ENCODE measurements around the gene PNPLA7.
"Not testable (repeated sequence)": the region's sequence is repeated elsewhere in the genome, so short reads cannot be mapped to it uniquely, and the experiment has no call there.

PNPLA7 gene

GRCh38 chr9:137516144-137516917, 33.9 kb downstream of the PNPLA7 start:
- no peaks in the 10 kb centered on the region for H3K9me3 ChIP-seq
- no peaks in the 10 kb centered on the region for H3K36me3 ChIP-seq
- no peak overlapping the region for H3K4me3 ChIP-seq (ENCODE audit: low read depth in 1 of 2, low read length in 1 of 2)
- no peak for TF ChIP-seq CTCF (IDR thresholded peaks at IDR 0.05)
- H3K4me1 ChIP-seq (ENCODE audit: control insufficient read depth in 1 of 2, insufficient read depth in 1 of 2, low read depth in 1 of 2, low read length in 1 of 2): no peaks in the 10 kb centered on the region
- no peak overlapping the region for H3K27ac ChIP-seq
- H3K27me3 ChIP-seq: no peaks in the 10 kb centered on the region

- Histone ChIP-seq H3K27me3 (no peaks in the 10 kb centered on the region), H3K36me3 (no peaks in the 10 kb centered on the region), H3K27ac (no peak overlapping the region), H3K4me1 (ENCODE audit: control insufficient read depth in 1 of 2, insufficient read depth in 1 of 2, low read depth in 1 of 2, low read length in 1 of 2) (no peaks in the 10 kb centered on the region), H3K4me3 (ENCODE audit: low read depth in 1 of 2, low read length in 1 of 2) (no peak overlapping the region), H3K9me3 (no peaks in the 10 kb centered on the region)
- no peak for TF ChIP-seq CTCF (IDR thresholded peaks at IDR 0.05)
Measured at GRCh38 chr9:137515338-137515724, 34.9 kb downstream of the PNPLA7 start.

- Histone ChIP-seq H3K4me3 (ENCODE audit: low read depth in 1 of 2, low read length in 1 of 2) (no peak overlapping the region), H3K36me3 (no peaks in the 10 kb centered on the region), H3K9me3 (no peaks in the 10 kb centered on the region), H3K27me3 (no peaks in the 10 kb centered on the region), H3K27ac (no peak overlapping the region), H3K4me1 (ENCODE audit: control insufficient read depth in 1 of 2, insufficient read depth in 1 of 2, low read depth in 1 of 2, low read length in 1 of 2) (no peaks in the 10 kb centered on the region)
- no peak for TF ChIP-seq CTCF (IDR thresholded peaks at IDR 0.05)
Measured at GRCh38 chr9:137514691-137515337, 35.4 kb downstream of the PNPLA7 start.

GRCh38 chr9:137513801-137514570, 36.2 kb downstream of the PNPLA7 start:
- not testable (repeated sequence) for H3K36me3 ChIP-seq; H3K9me3 ChIP-seq; H3K4me1 ChIP-seq (ENCODE audit: control insufficient read depth in 1 of 2, insufficient read depth in 1 of 2, low read depth in 1 of 2, low read length in 1 of 2); H3K4me3 ChIP-seq (ENCODE audit: low read depth in 1 of 2, low read length in 1 of 2); H3K27ac ChIP-seq; H3K27me3 ChIP-seq

GRCh38 chr9:137513136-137513535, 37.1 kb downstream of the PNPLA7 start:
- H3K4me1 ChIP-seq (ENCODE audit: control insufficient read depth in 1 of 2, insufficient read depth in 1 of 2, low read depth in 1 of 2, low read length in 1 of 2); H3K4me3 ChIP-seq (ENCODE audit: low read depth in 1 of 2, low read length in 1 of 2); H3K27me3 ChIP-seq; H3K36me3 ChIP-seq; H3K9me3 ChIP-seq; H3K27ac ChIP-seq: not testable (repeated sequence)

GRCh38 chr9:137511758-137512463, 38.3 kb downstream of the PNPLA7 start:
- no peaks in the 10 kb centered on the region for H3K27me3 ChIP-seq
- H3K4me1 ChIP-seq (ENCODE audit: control insufficient read depth in 1 of 2, insufficient read depth in 1 of 2, low read depth in 1 of 2, low read length in 1 of 2): no peaks in the 10 kb centered on the region
- H3K36me3 ChIP-seq: no peaks in the 10 kb centered on the region
- TF ChIP-seq CTCF (IDR thresholded peaks at IDR 0.05): no peak
- H3K4me3 ChIP-seq (ENCODE audit: low read depth in 1 of 2, low read length in 1 of 2): no peak overlapping the region
- H3K27ac ChIP-seq: no peak overlapping the region
- no peaks in the 10 kb centered on the region for H3K9me3 ChIP-seq

GRCh38 chr9:137511126-137511525, 39.1 kb downstream of the PNPLA7 start:
- not testable (repeated sequence) for H3K4me1 ChIP-seq (ENCODE audit: control insufficient read depth in 1 of 2, insufficient read depth in 1 of 2, low read depth in 1 of 2, low read length in 1 of 2); H3K36me3 ChIP-seq; H3K27me3 ChIP-seq; H3K4me3 ChIP-seq (ENCODE audit: low read depth in 1 of 2, low read length in 1 of 2); H3K9me3 ChIP-seq; H3K27ac ChIP-seq
